ENCODE measurements around the gene GID8. TPM values are rescaled to one million over a fixed set of nuclear protein-coding genes. Genes with fewer than 3 reads are reported as not detected.

GID8 gene
- total and polyA plus RNA-seq, 2 of the 13 experiments (the other 11 are each of a cell fraction or from before 2014, with no cell fraction given) = 39.6 to 59.8 TPM

- H3K4me3 ChIP-seq (replicated peaks in 1 of 3; ENCODE audit: insufficient read depth in 1 of 3, low read depth in 2 of 3, low read length in 3 of 3) = no peak overlapping the region
- in situ Hi-C loops (cut with HindIII; ENCODE audit: extremely low pct_ligation_motif_present, low pct_unique_long_range_greater_than_20kb) (no loop called here), intact Hi-C loops (cut with micrococcal nuclease; ENCODE audit: unreplicated experiment) (no loop called here)
- ATAC-seq = peak; percentile 2
- H4K20me1 ChIP-seq (ENCODE audit: insufficient read depth, low read length) = no peaks in the 10 kb centered on the region
- H3K27ac ChIP-seq (ENCODE audit: extremely low read length, insufficient read depth, low read length) = no peak overlapping the region
- ChIA-PET CTCF (ENCODE audit: low intra/inter-chr PET ratio, low total read pairs) (no interaction called here), POLR2A (interaction anchor here (1.4 to 2.7 kb wide), 3 partner anchors 11 to 65 kb away, joined by 6 to 8 read pairs (median 8); no protein-coding TSS in a partner anchor)
- H3K36me3 ChIP-seq (replicated peaks in 1 of 2; ENCODE audit: control insufficient read depth in 1 of 2, insufficient read depth in 2 of 2, low read length in 2 of 2) = peaks cover 43 to 64% of the 10 kb centered on the region in 2 experiments
- H3K4me2 ChIP-seq (ENCODE audit: low read depth, low read length) = no peak overlapping the region
- no peaks in the 10 kb centered on the region for H3K79me2 ChIP-seq (ENCODE audit: insufficient read depth, low read length)
- no peaks in the 10 kb centered on the region for H3K9me3 ChIP-seq (ENCODE audit: low read length)
- FAIRE-seq = no peak
- no peak for DNase-seq (ENCODE audit: low spot score)
- no peak overlapping the region for H2AFZ ChIP-seq (ENCODE audit: low read length)
- 98% methylated on average over 15 of the region's 16 CpGs for WGBS (ENCODE audit: low lambda C conversion rate)
- no peak overlapping the region for H3K9ac ChIP-seq (ENCODE audit: insufficient read depth, low read depth, low read length)
- BruUV-seq (replicated peaks) = no TSS peak
- no peak for TF ChIP-seq ZNF30 (CRISPR knock-in tag; IDR thresholded peaks at IDR 0.05)
- no peak for TF ChIP-seq CREB3 (CRISPR knock-in tag; IDR thresholded peaks at IDR 0.05)
- TF ChIP-seq HIVEP1 (CRISPR knock-in tag; IDR thresholded peaks at IDR 0.05) = no peak
- TF ChIP-seq ZNF616 (CRISPR knock-in tag; IDR thresholded peaks at IDR 0.05; ENCODE audit: low read depth) = 0 out of 2 replicates have a peak, but pooled peaks have one; percentile 81
- no peak for TF ChIP-seq RAD21 (CRISPR knock-in tag; IDR thresholded peaks at IDR 0.05)
- TF ChIP-seq BCL6 (CRISPR knock-in tag; IDR thresholded peaks at IDR 0.05) = no peak
- TF ChIP-seq TCF7 (IDR thresholded peaks at IDR 0.05; ENCODE audit: low read depth) = no peak
- TF ChIP-seq NONO (IDR thresholded peaks at IDR 0.05) = no peak
- TF ChIP-seq NONO (CRISPR knock-in tag; conservative IDR thresholded peaks at IDR 0.05) = 0 out of 2 replicates have a peak, but pooled peaks have one; percentile 22
- no peak for TF ChIP-seq FOXA3 (CRISPR knock-in tag; IDR thresholded peaks at IDR 0.05)
- TF ChIP-seq ZNF121 (CRISPR knock-in tag; IDR thresholded peaks at IDR 0.05) = no peak
- TF ChIP-seq ZNF598 (CRISPR knock-in tag; IDR thresholded peaks at IDR 0.05; ENCODE audit: borderline replicate concordance) = no peak
- peak; percentile 62 for TF ChIP-seq AGO2 (optimal IDR thresholded peaks at IDR 0.05; ENCODE audit: low read depth, low read length)
- peaks cover 15% of the 10 kb centered on the region for H3K4me1 ChIP-seq (ENCODE audit: insufficient read depth, low read length)
- no peaks in the 10 kb centered on the region for H3K27me3 ChIP-seq (ENCODE audit: control insufficient read depth in 1 of 2, insufficient read depth in 2 of 2, low read length in 2 of 2)
Measured at GRCh38 chr20:62888406-62888805, 49.5 kb upstream of the GID8 start.
